ENCODE data around the gene LPCAT2. TPM values are rescaled to one million over a fixed set of nuclear protein-coding genes. Genes with fewer than 3 reads are reported as not detected.
"Not testable (repeated sequence)": the region's sequence is repeated elsewhere in the genome, so short reads cannot be mapped to it uniquely, and the experiment has no call there.

Gene LPCAT2
- polyA plus RNA-seq, 1 donor from 2014 or later, result not detected

DNA sequence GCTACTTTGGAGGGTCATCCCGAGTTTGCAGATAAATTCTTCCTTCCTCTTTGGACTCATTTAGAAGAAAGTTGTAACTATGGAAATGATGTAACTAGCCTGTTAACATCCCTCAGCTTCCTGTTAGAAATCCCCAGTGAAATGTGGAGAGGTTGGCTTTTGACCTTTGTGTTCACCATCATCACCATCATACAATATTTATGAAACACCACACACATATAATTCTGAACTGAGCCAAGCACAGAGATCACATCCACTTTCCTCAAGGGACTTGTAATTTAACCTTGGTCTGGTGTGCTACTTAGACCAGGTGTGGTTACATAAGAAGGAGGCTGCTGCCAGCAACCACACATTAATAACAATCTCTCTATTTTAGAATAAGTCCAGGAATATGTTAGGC, 60.2 kb downstream of the LPCAT2 start:
- Mint-ChIP-seq H3K4me1 (no peaks in the 10 kb centered on the region), H3K36me3 (no peaks in the 10 kb centered on the region), H3K27me3 (peaks cover 1% of the 10 kb centered on the region), H3K27ac (no peak overlapping the region), H3K9me3 (no peaks in the 10 kb centered on the region), H3K4me3 (no peak overlapping the region)

DNA sequence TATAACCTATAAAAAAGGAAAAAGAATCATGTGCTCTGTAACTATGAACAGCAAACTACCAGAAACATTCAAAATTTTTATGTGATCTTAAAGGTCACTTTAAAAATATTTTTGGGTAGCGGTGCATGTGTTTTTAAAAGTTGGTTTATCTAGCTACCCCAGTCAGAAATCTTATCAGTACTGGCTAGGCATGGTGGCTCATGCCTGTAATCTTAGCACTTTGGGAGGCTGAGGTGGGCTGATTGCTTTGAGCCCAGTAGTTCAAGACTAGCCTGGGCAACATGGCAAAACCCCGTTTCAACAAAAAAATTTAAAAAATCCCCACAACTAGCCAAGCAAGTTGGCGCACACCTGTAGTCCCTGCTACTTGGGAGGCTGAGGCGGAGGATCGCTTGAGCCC, 61.3 kb downstream of the LPCAT2 start:
- peaks cover 1% of the 10 kb centered on the region for H3K27me3 Mint-ChIP-seq
- no peak overlapping the region for H3K4me3 Mint-ChIP-seq
- no peaks in the 10 kb centered on the region for H3K4me1 Mint-ChIP-seq
- H3K9me3 Mint-ChIP-seq, result no peaks in the 10 kb centered on the region
- H3K27ac Mint-ChIP-seq, result no peak overlapping the region
- H3K36me3 Mint-ChIP-seq, result no peaks in the 10 kb centered on the region

DNA sequence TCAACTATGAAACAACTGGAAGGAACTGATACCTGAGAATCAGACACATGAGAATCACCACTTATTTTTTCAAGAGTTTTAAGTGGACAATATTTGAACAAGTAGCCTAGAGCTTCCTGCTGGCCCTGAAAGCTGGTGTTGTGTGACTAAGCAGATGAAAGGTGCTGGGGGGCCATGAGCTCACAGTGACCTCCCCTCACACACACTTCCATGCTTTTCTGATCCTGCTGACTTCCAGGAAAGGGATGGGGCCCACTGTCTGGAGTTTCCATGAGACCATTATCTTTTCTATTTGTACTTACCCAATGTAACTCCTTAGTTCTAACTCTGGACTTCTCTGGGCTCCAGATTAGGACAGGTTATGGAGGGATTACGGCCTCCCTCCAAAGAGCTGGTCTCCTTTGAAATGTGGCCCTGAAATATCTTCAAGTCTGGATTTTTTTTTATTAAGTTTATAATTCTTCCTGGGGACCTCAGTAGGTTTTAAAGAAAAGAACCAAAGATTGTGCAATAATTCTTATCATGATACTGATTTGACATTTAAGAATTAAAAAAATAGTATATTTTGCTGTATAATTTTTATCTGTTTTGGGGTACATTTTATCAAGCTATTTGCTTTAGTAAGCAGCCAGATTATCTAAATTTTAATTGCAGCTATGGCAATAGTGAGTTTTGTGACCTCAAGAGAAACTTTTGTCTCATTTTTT, 62.5 kb downstream of the LPCAT2 start:
- Mint-ChIP-seq H3K9me3 (no peaks in the 10 kb centered on the region), H3K4me1 (no peaks in the 10 kb centered on the region), H3K27ac (no peak overlapping the region), H3K4me3 (no peak overlapping the region), H3K36me3 (no peaks in the 10 kb centered on the region), H3K27me3 (peaks cover 1% of the 10 kb centered on the region)

DNA sequence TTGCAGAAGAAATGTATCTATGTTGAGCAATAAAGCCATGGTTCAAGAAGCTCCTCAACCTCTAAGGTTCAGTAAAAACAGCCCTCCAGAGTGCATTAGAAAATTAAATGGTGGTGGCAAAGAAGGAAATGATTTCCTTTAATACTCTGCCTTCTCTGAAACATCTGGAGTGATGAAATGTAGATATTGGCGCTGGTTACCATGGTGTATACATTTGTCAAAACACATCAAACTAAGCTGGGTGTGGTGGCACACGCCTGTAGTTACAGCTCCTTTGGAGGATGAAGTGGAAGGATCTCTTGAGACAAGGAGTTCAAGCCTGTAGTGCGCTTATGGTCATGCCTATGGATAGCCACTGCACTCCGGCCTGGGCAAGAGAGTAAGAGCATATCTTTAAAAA, 63.6 kb downstream of the LPCAT2 start:
- Mint-ChIP-seq H3K36me3 (no peaks in the 10 kb centered on the region), H3K27me3 (peaks cover 1% of the 10 kb centered on the region), H3K9me3 (no peaks in the 10 kb centered on the region), H3K4me1 (no peaks in the 10 kb centered on the region), H3K27ac (no peak overlapping the region), H3K4me3 (no peak overlapping the region)

DNA sequence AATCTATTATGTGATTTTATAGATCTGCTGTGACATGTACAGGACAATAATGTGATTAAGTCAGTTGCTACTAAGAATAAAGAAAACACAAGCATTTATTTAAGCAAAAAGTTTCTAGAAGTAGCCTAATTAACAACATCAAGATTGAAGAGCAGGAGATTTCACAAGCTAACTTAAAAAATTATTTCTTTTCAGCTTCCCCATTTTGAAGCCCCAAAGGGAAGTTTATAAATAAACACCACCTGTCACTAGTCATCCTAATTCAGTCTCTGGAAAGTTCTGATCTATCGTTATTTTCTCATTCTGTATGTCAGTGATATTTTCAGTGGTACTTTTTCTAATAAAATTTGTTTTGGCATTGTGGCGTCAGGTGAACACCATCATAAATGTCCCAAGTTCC, 65.9 kb downstream of the LPCAT2 start:
- Mint-ChIP-seq H3K9me3 (no peaks in the 10 kb centered on the region), H3K27me3 (no peaks in the 10 kb centered on the region), H3K4me3 (no peak overlapping the region), H3K36me3 (no peaks in the 10 kb centered on the region), H3K27ac (no peak overlapping the region), H3K4me1 (no peaks in the 10 kb centered on the region)

DNA sequence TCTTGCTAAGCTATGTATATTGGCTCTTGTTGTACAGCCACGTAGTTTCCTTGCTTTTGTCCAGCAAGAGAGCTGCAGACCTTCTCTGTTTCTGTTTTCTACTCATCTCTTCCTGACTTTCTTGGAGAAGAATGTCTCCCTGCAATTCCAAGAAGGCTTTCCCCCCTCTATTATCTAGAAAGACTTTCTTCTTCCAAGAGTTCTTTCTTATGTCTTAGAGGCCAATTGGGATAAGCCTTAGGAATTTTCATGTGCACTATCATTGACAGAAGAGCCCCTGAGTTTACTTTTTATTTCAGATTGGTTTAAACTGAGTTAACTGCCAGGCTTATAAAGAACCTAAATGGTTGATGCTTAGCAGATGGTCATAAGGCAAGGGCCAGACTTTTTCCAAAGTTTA, 66.6 kb downstream of the LPCAT2 start:
- H3K27ac Mint-ChIP-seq, result no peak overlapping the region
- no peaks in the 10 kb centered on the region for H3K9me3 Mint-ChIP-seq
- no peaks in the 10 kb centered on the region for H3K36me3 Mint-ChIP-seq
- no peaks in the 10 kb centered on the region for H3K4me1 Mint-ChIP-seq
- no peak overlapping the region for H3K4me3 Mint-ChIP-seq
- no peaks in the 10 kb centered on the region for H3K27me3 Mint-ChIP-seq

DNA sequence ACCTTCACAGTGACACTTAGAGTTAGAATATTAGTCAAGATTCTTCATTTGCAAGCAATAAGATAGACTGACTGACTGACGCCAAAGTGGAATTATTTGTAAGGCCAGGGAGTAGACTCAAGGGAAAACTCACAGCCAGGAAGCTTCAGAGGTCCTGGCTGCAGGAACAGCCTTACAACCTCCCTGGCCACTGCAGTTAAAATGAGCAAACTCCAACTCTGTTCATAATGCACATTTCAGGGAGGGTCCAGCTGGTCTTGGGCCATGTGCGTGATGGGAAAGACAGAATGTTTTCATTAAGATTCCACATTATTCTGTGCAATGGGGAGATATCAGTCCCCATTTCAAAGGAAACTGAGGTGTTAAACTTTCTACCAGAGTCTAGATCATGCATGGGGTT, 67.5 kb downstream of the LPCAT2 start:
- Mint-ChIP-seq H3K27me3 (no peaks in the 10 kb centered on the region), H3K36me3 (no peaks in the 10 kb centered on the region)

DNA sequence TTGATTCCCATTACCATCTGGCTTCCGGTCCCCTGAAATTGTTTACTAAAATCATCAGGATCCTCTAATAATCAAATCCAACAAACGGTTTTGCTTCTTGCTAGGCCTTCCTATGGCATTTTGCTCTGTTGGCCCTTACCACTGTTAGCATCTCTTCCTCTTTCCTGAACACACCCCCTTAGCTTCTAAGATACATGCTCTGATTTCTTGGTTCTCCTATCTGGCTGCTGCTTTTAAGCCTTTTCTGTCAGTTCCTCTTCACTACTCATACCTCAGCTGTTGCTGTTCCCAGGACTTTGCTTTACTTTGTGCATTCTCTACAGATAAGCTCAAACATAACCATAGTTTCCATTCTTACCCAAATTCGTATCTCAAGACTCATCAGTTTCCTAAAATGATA, 69.0 kb downstream of the LPCAT2 start:
- Mint-ChIP-seq H3K27ac (no peak overlapping the region), H3K4me3 (no peak overlapping the region), H3K27me3 (no peaks in the 10 kb centered on the region), H3K36me3 (no peaks in the 10 kb centered on the region), H3K9me3 (no peaks in the 10 kb centered on the region), H3K4me1 (no peaks in the 10 kb centered on the region)

More for the DNA sequence above, 67.5 kb downstream of the LPCAT2 start:
- Mint-ChIP-seq H3K9me3 (no peaks in the 10 kb centered on the region), H3K4me3 (no peak overlapping the region), H3K27ac (no peak overlapping the region), H3K4me1 (no peaks in the 10 kb centered on the region)

DNA sequence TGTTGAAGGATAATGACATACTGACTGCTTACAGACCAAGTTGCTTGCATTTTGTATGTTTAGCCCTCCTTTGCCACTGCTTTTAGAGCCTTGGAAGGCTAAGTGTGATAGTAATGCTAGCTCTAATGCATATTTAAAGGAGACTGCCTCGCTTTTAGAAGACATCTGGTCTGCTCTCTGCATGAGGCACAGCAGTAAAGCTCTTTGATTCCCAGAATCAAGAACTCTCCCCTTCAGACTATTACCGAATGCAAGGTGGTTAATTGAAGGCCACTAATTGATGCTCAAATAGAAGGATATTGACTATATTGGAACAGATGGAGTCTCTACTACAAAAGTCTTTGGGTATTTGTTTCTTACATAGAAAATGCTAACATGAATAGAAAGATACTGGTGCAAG, 76.8 kb downstream of the LPCAT2 start:
- Mint-ChIP-seq H3K27me3 (peaks cover 3% of the 10 kb centered on the region), H3K36me3 (no peaks in the 10 kb centered on the region), H3K9me3 (no peaks in the 10 kb centered on the region), H3K4me1 (no peaks in the 10 kb centered on the region), H3K4me3 (no peak overlapping the region), H3K27ac (no peak overlapping the region)

DNA sequence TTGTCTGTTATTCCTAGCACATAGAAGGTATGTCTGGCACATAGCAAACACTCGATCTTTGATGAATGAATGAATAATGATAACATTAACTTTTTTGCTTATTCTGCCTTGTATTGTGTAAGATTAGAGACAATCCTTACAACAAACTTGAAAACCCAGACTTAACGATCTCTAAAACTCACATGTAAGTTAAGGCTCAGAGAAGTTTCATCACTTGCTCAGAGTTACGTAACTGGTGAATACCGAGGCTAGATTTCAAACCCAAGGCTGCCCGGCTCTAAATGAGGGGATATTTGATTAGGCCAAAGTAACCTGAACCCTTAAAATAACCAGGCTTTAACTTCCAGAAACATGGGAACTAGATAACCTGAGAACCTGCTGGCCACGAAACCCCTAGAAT, 79.9 kb downstream of the LPCAT2 start:
- peaks cover 1% of the 10 kb centered on the region for H3K36me3 Mint-ChIP-seq
- peaks cover 0 to 1% (median 0%) of the 10 kb centered on the region in 3 donors for H3K9me3 Mint-ChIP-seq
- H3K4me1 Mint-ChIP-seq, result no peaks in the 10 kb centered on the region
- no peak overlapping the region for H3K4me3 Mint-ChIP-seq
- peaks cover 3% of the 10 kb centered on the region for H3K27me3 Mint-ChIP-seq
- no peak overlapping the region for H3K27ac Mint-ChIP-seq

DNA sequence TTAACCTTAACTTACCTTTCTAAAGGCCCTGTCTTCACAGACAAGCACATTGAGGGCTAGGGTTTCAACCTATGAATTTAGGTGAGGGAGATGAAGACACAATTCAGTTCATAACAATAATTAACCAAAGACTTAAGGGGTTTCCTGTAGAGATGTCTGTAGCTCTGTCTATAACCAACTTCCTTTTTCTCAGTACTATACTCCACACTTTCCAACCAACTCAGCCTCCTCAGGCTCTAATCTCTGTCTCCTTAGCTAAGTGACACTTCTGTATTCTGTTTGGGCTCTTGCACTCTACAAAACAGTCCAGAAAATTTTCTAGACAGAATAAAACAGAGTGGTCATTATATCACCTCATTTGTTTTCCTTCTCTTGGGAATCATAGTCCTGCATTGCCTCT, 83.4 kb downstream of the LPCAT2 start:
- Mint-ChIP-seq H3K9me3 (peaks cover 0 to 1% (median 0%) of the 10 kb centered on the region in 3 donors), H3K4me1 (no peaks in the 10 kb centered on the region), H3K4me3 (peak overlapping the region in 1 of 4 donors; percentile 13), H3K36me3 (peaks cover 1% of the 10 kb centered on the region), H3K27ac (no peak overlapping the region), H3K27me3 (peaks cover 3% of the 10 kb centered on the region)

DNA sequence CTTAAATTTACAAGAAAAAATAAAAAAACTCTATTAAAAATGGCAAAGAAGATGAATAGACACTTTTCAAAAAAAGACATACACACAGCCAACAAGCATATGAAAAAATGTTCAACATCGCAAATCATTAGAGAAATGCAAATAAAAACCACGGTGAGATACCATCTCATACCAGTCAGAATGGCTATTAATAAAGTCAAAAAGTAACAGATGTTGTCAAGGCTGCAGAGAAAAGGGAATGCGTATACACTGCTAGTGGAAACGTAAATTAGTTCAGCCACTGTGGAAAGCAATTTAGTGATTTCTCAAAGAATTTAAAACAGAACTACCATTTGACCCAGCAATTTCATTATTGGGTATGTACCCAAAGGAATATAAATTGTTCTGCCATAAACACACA, 89.1 kb downstream of the LPCAT2 start:
- no peak overlapping the region for H3K4me3 Mint-ChIP-seq
- no peaks in the 10 kb centered on the region for H3K27me3 Mint-ChIP-seq
- H3K9me3 Mint-ChIP-seq, result peaks cover 0 to 2% (median 1%) of the 10 kb centered on the region in 3 donors
- peaks cover 1% of the 10 kb centered on the region for H3K36me3 Mint-ChIP-seq
- no peak overlapping the region for H3K27ac Mint-ChIP-seq
- H3K4me1 Mint-ChIP-seq, result no peaks in the 10 kb centered on the region

DNA sequence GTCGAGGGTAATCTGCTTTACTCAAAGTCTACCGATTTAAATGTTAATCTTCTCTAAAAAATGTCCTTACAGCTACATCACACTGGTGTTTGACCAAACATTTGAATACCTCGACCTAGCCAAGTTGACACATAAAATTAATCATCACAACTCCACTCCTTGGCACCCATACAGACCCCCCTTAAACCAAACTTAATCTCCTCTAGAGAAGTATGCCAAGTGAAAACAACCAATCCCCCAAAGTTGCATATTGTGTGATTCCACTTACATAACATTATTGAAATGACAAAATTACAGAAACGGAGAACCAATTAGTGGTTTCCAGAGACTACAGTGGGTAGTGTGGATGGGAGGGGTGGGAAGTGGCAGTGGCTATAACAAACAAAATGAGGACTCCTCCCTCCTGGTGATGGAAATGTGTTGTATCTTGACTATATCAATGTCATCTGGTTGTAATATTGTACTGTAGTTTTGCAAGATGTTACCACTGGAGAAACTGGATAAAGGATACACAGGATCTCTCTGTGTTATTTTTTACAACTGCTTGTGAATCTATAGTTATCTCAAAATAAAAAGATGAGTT, 97.0 kb downstream of the LPCAT2 start:
- Mint-ChIP-seq H3K36me3 (no peaks in the 10 kb centered on the region), H3K4me3 (no peak overlapping the region), H3K4me1 (no peaks in the 10 kb centered on the region), H3K27ac (no peak overlapping the region), H3K27me3 (no peaks in the 10 kb centered on the region), H3K9me3 (peaks cover 0 to 5% (median 2%) of the 10 kb centered on the region in 3 donors)

DNA sequence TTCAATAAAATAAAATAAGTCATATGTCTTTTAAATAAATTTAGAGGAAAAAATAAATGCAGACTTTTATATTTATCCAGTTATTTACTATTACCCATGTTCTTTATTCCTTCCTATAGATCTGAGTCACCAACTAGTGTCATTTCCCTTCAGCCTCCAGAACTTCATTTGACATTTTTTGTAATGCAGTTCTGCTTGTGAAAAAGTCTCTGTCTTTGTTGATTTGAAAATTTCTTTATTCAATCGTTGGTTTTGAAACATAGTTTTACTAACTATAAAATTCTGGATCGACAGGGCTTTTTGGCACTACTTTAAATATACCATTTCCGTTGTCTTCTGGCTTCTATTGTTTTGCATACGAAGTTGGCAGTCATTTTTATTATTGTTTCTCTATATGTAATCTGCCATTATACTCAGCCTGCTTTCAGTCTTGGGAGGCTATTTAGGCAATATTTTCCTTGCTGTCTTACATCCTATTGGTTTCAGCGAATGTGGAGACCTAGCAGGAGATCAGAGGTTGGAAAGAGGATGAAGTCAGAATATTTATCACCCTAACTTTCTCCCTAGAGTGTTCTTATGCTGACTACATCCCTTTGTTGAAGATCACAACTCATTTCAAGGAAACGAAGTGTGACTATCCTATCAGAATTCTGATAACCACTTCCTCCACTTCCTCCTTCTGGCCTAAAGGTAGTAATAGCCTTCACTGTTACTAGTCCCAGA, 104.9 kb downstream of the LPCAT2 start:
- H3K4me3 Mint-ChIP-seq, result no peak overlapping the region

DNA sequence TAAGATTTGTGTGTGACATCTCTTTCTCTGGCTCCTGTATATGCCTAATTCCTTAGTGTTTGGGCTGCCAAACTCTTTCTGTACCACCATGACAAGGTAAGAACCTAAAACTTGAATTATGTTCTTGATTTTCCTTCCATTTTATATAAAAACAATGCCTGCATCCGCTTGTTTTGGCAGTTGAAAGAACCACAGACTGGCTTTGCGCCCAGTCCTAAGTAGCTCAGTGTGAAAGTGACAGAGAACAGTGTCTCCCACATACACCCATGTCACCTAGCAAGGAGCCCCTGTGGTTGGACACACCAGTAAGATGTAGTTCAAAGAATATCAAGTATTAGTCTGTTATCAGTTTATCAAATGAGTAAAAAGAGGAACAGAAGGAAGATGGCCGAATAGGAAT, 106.2 kb downstream of the LPCAT2 start:
- Mint-ChIP-seq H3K36me3 (no peaks in the 10 kb centered on the region), H3K9me3 (no peaks in the 10 kb centered on the region), H3K27me3 (no peaks in the 10 kb centered on the region), H3K27ac (no peak overlapping the region), H3K4me3 (no peak overlapping the region), H3K4me1 (no peaks in the 10 kb centered on the region)

More for the DNA sequence above, 104.9 kb downstream of the LPCAT2 start:
- Mint-ChIP-seq H3K4me1 (no peaks in the 10 kb centered on the region), H3K27ac (no peak overlapping the region), H3K9me3 (peaks cover 0 to 5% (median 0%) of the 10 kb centered on the region in 3 donors), H3K36me3 (no peaks in the 10 kb centered on the region), H3K27me3 (no peaks in the 10 kb centered on the region)

DNA sequence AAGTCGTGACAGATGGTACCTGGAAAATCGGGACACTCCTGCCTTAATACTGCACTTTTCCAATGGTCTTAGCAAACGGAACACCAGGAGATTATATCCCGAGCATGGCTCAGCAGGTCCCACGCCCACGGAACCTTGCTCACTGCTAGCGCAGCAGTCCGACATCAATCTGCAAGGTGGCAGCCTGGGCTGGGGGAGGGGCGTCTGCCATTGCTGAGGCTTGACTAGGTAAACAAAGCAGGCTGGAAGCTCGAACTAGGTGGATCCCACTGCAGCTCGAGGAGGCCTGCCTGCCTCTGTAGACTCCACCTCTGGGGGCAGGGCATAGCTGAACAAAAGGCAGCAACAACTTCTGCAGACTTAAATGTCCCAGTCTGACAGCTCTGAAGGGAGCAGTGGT, 106.8 kb downstream of the LPCAT2 start:
- not testable (repeated sequence) for H3K27ac Mint-ChIP-seq, H3K36me3 Mint-ChIP-seq, H3K4me1 Mint-ChIP-seq, H3K27me3 Mint-ChIP-seq, H3K4me3 Mint-ChIP-seq, H3K9me3 Mint-ChIP-seq

Measured in IgD-negative memory B cell (primary cell).